Retinal pigment epithelial cell (primary cell): ENCODE measurements around the gene USP24.

ENCODE experiments used
- DNase-seq: peaks from one replicate; pipeline ENCODE4 v3.0.0-alpha.2; 2010; ENCODE audit warnings: low read depth
- H3K4me3 ChIP-seq: 2 replicates; pipeline ENCODE4 v1.5.1; 2011; ENCODE audit warnings: mild to moderate bottlenecking, low read length, control low read depth, moderate library complexity
- CTCF ChIP-seq: conservative IDR thresholded peaks from 2 replicates; pipeline ENCODE4 v1.5.1; 2011; ENCODE audit warnings: low read depth, low read length, control low read depth, inconsistent platforms

The USP24 gene

GRCh38 chr1:55043726-55044125, 171.4 kb downstream of the USP24 start:
- DNase-seq: no peak
- no peak for TF ChIP-seq CTCF
- no peak overlapping the region for H3K4me3 ChIP-seq

GRCh38 chr1:55043011-55043410, 172.2 kb downstream of the USP24 start:
- DNase-seq: no peak
- TF ChIP-seq CTCF: no peak
- H3K4me3 ChIP-seq: no peak overlapping the region

GRCh38 chr1:55041613-55042012, 173.6 kb downstream of the USP24 start:
- no peak for DNase-seq
- no peak for TF ChIP-seq CTCF
- no peak overlapping the region for H3K4me3 ChIP-seq

- no peak for TF ChIP-seq CTCF
- no peak overlapping the region for H3K4me3 ChIP-seq
- DNase-seq: no peak
These were observed 174.2 kb downstream of the USP24 start for GRCh38 chr1:55040933-55041494.

GRCh38 chr1:55040083-55040932, 174.9 kb downstream of the USP24 start:
- peak overlapping the region; percentile 41 for H3K4me3 ChIP-seq
- DNase-seq: no peak

GRCh38 chr1:55039342-55040082, 175.7 kb downstream of the USP24 start, which contains the start of gene PCSK9:
PCSK9 (plus strand) TSS chr1:55039548; CDS start chr1:55039838, 290 bp downstream.
- H3K4me3 ChIP-seq: peak within 1 kb of the TSS; percentile 41
- DNase-seq: no peak
- no peak for TF ChIP-seq CTCF

More at GRCh38 chr1:55040083-55040932, 174.9 kb downstream of the USP24 start:
- TF ChIP-seq CTCF: no peak

- no peak for TF ChIP-seq CTCF
- peak overlapping the region; percentile 41 for H3K4me3 ChIP-seq
- DNase-seq: no peak
These were observed 176.2 kb downstream of the USP24 start for GRCh38 chr1:55038974-55039341.
